Activated T-cell treated with anti-CD3 and anti-CD28 coated beads, Interleukin-2, amount 50 U/mL, for 48 hours (primary cell): Measurements from ENCODE around the gene CPNE4.

Experiments used
- DNase-seq, 2 experiments: peaks; one replicate each; pipeline ENCODE4 v3.0.0-alpha.2; 2020

The CPNE4 gene

GRCh38 chr3:131568460-131568859, 466.4 kb downstream of the CPNE4 start:
- DNase-seq = no peak

GRCh38 chr3:131564812-131565211, 470.0 kb downstream of the CPNE4 start:
- DNase-seq = no peak

GRCh38 chr3:131561511-131561910, 473.3 kb downstream of the CPNE4 start:
- no peak for DNase-seq

DNA sequence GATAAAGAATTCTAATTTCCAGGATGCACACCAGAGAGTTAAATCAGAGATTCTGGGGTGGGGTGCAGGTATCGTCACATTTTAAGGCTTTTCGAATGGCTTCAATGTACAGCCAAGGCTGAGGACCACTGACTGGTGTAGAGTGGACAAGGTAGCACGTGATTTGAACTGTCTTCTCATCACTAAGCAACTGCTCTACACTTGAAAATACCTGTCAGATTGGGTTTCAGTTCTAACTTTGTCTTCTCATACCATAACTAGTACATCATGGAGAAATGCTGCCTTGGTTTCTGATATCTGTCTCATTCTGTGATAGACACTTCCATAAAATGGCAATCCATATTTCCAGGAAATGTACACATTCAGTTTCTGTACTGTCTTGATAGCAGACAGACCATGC, 474.0 kb downstream of the CPNE4 start:
- no peak for DNase-seq

DNA sequence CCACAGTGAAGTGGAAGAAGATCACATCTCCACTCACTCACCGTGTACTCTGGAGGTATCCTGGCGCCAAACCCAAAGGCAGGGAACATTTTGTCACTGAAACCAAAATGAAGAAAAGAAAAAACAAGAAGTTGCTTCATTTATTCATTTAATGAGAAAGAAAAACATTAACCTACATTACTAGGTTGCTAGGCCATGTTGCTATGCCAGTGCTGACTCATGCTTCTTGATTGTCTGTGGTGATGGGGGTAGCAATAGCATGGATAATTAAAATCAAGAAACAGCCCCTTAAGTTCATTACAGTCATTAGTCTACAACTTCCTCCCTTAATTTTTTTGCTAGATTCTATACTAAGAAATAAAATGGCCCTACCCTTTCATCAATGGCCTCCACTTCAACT, 479.4 kb downstream of the CPNE4 start:
- DNase-seq = no peak

DNA sequence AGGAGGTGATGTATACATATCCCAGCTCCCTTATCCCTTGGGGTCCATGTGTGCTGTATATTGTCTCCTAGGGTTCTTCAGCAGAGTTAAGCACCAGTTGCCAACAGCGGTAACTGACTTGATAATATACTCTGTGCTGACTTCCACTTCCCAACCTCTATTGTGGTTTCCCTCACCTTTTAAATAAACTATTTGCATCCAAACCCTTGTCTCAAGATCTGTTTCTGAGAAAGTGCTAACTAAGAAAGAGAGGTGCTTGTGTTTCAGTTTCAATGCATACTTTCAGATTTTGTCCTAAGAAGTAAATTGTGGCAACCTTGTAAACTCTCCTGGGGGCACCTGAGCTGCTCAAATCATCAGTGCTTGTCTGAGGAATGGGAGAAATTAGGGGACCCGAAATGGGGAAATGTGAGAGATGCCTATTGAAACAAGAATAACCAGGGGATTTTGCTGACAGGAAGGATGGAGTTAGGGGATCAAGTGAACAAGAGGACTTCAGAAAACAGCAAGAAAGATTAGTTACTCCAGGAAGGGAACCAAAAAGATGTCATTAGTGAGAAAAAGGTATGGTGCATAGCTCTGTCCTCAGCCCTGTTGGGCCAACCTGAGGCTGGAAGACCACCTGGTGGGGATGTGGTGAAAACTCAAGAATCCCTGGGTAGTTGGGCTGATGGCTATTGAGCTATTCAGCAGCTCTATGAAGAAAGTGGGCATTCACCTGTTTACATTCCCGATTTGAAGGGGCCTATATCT, 481.1 kb downstream of the CPNE4 start:
- DNase-seq = no peak

GRCh38 chr3:131551761-131552160, 483.1 kb downstream of the CPNE4 start:
- no peak for DNase-seq

- DNase-seq = no peak
Measured at GRCh38 chr3:131550562-131551465, 484.0 kb downstream of the CPNE4 start.

DNA sequence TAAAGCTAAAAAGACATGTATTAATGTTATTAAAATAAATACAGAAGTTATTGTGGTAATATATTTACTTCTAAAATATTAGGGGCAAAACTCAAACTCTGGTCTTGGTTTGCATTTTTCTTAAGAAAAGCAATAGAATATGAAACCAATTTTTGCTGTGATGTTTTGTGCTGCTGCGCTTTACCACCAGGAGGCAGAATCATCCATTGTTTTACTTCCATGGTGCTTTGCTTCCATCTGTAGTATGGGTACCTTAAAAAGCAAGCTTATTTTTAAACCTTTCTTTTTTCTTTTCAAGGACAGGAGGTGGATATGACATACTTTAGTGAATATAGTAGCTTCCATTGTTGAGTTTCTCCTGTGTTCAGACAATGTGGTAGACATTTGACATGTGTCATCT, 485.5 kb downstream of the CPNE4 start:
- peak in 1 of 2 experiments; percentile 20 for DNase-seq

- DNase-seq = no peak
Measured at GRCh38 chr3:131547585-131547984, 487.2 kb downstream of the CPNE4 start.

DNA sequence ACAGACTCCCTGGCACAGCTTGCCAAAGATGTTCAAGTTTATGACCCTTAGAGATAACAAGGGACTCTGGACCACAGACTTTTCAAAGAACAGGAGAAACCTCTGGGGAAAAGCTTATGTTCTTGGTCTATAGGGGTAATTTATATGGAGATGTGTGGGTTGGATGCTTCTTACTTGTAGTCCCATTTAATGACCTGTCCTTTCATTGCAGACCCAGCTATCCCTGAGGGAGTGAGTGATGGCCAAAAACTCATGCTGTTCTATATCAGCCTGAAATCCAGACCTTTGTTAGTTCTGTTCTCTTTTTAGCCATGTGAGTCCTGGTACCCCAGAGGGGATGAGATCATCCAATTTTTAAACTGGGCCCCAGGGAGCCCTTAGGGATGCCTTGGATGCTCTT, 488.4 kb downstream of the CPNE4 start:
- DNase-seq = no peak

DNA sequence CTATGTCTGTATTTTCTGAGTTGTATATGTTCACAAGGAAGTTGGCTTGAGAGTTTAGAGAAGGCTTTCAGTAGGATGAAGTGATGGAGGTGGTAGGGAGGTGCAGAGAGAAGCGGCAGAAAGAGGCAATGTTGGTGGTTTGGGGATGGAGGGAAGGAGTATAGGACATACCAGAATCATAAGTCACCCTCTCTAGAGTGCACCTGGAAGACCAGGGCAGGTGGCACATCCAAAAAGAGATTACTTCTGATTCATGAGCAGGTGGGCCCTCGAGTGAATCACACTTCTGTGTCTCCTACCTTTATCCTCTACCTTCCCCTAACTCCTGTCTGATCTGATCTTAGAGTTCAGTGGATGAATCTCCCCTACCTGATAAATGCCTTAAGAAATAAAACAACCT, 490.3 kb downstream of the CPNE4 start:
- no peak for DNase-seq

DNA sequence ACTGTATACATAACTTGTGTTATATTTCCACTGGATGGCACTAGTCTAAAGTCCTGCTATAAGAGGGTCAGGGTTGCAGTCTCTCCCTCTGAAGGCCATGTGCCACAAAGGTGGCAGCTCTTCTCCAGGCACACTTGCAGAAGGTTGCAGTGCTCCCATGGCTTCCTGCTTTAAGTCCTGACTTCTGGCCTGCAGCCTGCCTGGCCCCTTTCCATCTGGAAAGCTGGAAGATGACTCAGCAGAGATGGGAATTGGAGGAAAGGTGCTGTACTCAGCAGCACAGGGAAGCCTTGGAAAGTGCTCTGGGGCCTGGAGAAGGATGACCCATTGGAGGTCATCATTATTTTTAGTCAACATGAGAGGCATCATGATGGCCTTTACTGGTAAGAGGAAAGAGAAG, 491.1 kb downstream of the CPNE4 start:
- DNase-seq = no peak

- DNase-seq = no peak
Measured at GRCh38 chr3:131541288-131541687, 493.5 kb downstream of the CPNE4 start.

GRCh38 chr3:131540821-131541220, 494.0 kb downstream of the CPNE4 start:
- DNase-seq = no peak

- DNase-seq = no peak
Measured at GRCh38 chr3:131540143-131540542, 494.7 kb downstream of the CPNE4 start.

DNA sequence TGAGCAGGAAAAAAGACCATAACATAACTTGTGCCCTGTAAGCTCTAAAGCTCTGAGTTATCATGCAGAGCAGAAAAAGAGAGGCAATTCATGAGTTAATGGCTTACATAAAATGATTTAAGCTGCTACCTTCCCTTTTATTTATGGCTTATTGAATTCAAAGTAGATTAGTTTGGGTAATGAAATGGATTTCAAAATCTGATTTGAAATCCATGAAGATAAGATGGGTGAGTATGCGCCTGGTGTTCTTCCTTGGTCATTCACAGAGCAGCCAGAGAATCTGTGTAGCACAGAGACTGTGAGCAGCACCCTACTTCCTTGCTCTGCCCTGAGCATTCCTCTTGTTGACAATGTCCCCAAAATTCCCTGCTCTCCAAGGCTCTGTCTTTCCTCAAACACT, 495.8 kb downstream of the CPNE4 start:
- DNase-seq = no peak

DNA sequence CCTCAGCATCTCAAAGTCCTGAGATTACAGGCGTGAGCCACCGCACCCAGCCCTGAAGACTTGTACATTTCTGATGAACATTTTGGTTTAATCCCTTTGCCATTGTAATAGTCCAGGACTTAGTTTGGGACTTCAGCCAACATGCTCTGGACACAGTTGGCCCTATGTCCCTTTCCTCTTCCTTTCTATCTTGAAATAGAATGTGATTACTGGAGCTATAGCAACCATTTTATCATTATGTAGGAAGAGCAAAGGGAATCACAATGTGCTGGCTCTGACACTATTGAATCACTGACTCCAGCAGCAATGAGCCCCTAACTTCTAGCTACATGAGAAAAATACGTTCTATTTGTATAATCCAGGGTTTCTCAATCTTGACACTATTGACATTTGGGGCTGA, 497.3 kb downstream of the CPNE4 start:
- DNase-seq = no peak

DNA sequence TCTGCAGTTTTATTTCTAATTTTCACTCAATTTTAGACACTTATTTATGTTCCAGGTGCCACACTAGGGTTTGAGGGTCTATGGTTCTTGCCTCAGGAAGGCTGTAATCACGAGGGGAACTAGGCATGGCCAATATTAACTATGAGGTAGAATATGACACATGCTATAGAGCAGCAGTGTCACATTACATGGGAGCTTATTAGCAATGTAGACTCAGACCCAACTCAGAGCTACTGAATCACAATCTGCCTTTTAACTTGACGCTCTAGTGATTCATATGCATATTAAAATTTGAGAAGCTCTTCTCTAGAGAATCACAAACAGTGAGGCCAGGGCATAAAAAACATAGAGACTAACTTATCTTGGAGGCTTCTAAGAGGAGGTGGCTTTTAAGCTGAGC, 499.2 kb downstream of the CPNE4 start:
- no peak for DNase-seq

GRCh38 chr3:131535131-131535530, 499.7 kb downstream of the CPNE4 start:
- no peak for DNase-seq

DNA sequence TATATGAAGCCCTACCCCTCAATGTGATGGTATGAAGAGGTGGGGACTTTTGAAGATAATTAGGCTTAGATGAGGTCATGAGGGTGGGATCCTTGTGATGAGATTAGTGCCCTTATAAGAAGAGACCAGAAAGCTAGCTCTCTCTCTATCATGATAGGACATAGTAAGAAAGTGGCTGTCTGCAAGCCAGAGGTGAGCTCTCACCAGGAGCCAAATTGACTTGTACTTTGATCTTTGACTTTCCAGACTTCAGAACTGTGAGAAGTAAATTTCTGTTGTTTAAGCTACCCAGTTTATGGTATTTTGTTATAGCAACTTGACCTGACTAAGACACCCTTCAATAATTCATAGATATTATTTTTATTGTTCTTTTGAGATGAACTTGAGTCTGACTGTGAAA, 502.2 kb downstream of the CPNE4 start:
- DNase-seq = no peak

DNA sequence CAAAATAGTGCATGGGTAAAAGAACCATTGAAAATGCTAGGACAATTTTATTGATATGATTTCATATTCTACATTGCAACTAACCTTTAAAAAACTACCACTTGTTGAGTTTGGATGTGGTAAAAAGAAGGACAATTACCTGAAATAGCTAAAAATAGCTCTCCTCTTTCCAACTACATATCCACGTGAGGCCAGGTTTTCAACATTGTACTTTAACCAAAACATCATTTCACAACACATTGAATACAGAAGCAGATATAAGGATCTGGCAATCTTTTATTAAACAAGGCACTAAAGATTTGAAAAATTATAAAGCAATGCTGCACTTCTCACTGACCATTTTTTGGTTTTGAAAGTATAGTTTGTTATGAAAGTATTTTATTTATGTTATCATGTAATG, 504.0 kb downstream of the CPNE4 start:
- DNase-seq = no peak

DNA sequence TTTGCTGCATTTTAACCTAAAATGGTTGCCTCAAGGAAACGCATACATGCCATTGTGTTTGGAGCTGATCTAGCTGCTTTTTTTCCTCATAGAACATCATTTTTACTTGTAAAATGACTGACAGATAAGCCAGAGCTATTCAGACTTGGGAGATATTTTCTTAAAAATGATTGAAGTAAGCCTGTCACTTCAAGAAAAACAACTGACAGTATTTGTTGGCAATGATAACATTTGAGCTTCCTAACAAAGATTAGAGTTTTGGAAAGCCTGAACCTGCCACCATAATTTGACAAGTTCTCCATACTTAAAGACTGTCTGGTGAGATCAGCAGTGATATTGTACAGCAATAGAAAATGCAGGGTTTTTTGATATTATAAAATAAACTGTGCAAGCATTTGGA, 504.4 kb downstream of the CPNE4 start:
- no peak for DNase-seq

- peak in 1 of 2 experiments; percentile 41 for DNase-seq
Measured at GRCh38 chr3:131526801-131527347, 507.9 kb downstream of the CPNE4 start.
